Measurements from ENCODE around the gene ANKRD34A.
"Not testable (repeated sequence)": the region's sequence is repeated elsewhere in the genome, so short reads cannot be mapped to it uniquely, and the experiment has no call there.

ANKRD34A gene

GRCh38 chr1:145942871-145943270 is 21.5 kb downstream of the ANKRD34A start:
- no peak for DNase-seq

GRCh38 chr1:145942405-145942804 is 22.0 kb downstream of the ANKRD34A start:
- no peak for DNase-seq

GRCh38 chr1:145937436-145937835 is 26.9 kb downstream of the ANKRD34A start:
- no peak for DNase-seq

GRCh38 chr1:145936247-145936646 is 28.1 kb downstream of the ANKRD34A start:
- no peak for DNase-seq

- DNase-seq = no peak
These were observed 28.7 kb downstream of the ANKRD34A start for GRCh38 chr1:145935708-145936107.

GRCh38 chr1:145932522-145933009 is 31.8 kb downstream of the ANKRD34A start:
- DNase-seq = not testable (repeated sequence)

- DNase-seq = no peak
These were observed 36.3 kb downstream of the ANKRD34A start for GRCh38 chr1:145927916-145928643.

GRCh38 chr1:145927063-145927886 is 37.1 kb downstream of the ANKRD34A start, which contains the start of gene RBM8A:
Gene RBM8A (minus strand): TSS chr1:145927484. CDS start chr1:145927426, 58 bp downstream.
- peak; percentile 80 for DNase-seq

GRCh38 chr1:145926686-145927062 is 37.7 kb downstream of the ANKRD34A start:
- DNase-seq = peak; percentile 41

- DNase-seq = no peak
These were observed 42.1 kb downstream of the ANKRD34A start for GRCh38 chr1:145922266-145922665.

GRCh38 chr1:145920297-145920696 is 44.1 kb downstream of the ANKRD34A start:
- DNase-seq = not testable (repeated sequence)

GRCh38 chr1:145918992-145919939 is 45.1 kb downstream of the ANKRD34A start:
- no peak for DNase-seq

- DNase-seq = peak; percentile 91
These were observed 46.0 kb downstream of the ANKRD34A start, which contains the start of gene PEX11B for GRCh38 chr1:145918144-145918991. Gene PEX11B (minus strand): TSS chr1:145918717. CDS start chr1:145918688, 29 bp downstream.

- no peak for DNase-seq
These were observed 46.8 kb downstream of the ANKRD34A start for GRCh38 chr1:145917595-145917994.

- no peak for DNase-seq
These were observed 47.6 kb downstream of the ANKRD34A start for GRCh38 chr1:145916745-145917144.

GRCh38 chr1:145912128-145912641 is 52.2 kb downstream of the ANKRD34A start:
- no peak for DNase-seq
